K562 (cell line): Measurements from ENCODE around the gene CDKN1C. TPM values are rescaled to one million over a fixed set of nuclear protein-coding genes. Genes with fewer than 3 reads are reported as not detected.
A peak's percentile ranks its signal among the peaks of the same experiment; 100 is the strongest.

Experiments
- ATAC-seq: fragments of 200-7000 bp; cut with Tn5 transposase; 3 replicates; pipeline ENCODE4 v1.9.1; 2020; ENCODE audit warnings: moderate library complexity
- BruUV-seq: library from RNA; stranded (reverse); fragments of 400-500 nt; replicated peaks from 2 replicates; lab custom pipeline; 2021; lab: Mats Ljungman, UMichigan
- CTCF ChIA-PET: fragments of 300-600 bp; formaldehyde crosslinking; extraction: SDS; loops from one replicate; lab custom pipeline; 2021; ENCODE audit warnings: low intra/inter-chr PET ratio; lab: Yijun Ruan, JAX
- POLR2A ChIA-PET: fragments of 300-600, 350-650 bp; sonication (Branson Sonifier 250); formaldehyde crosslinking; extraction: SDS; loops from one replicate; lab custom pipeline; 2021; ENCODE audit warnings: antibody characterized with exemption, inconsistent platforms; lab: Yijun Ruan, JAX
- DNase-seq, 4 experiments: peaks; one replicate each; pipeline versions ENCODE4 v3.0.0 to v3.0.0-alpha.2; 2011 to 2018; ENCODE audit warnings: low spot score in 3 of 4, mixed read lengths in 3 of 4; ENCODE audit errors: extremely low read depth in 1 of 4
- FAIRE-seq: peaks from 2 replicates; lab custom pipeline; 2011; peaks lifted over from hg19 to GRCh38; lab: Jason Lieb, UNC
- H2AFZ ChIP-seq: 2 replicates; pipeline ENCODE4 v1.6.0; 2011; ENCODE audit warnings: low read depth, low read length, control low read depth, inconsistent platforms
- H3K27ac ChIP-seq: fragments of 200-600 bp; 3 replicates; pipeline ENCODE4 v1.8.0; 2011; ENCODE audit warnings: low read depth, mild to moderate bottlenecking, control low read depth, inconsistent platforms, low read length, moderate library complexity, mixed read lengths; ENCODE audit errors: extremely low read depth
- H3K27me3 ChIP-seq, 2 experiments: fragments of 300-600 bp in 1 of 2; 2 replicates in 1 of 2; 3 replicates in 1 of 2; pipeline versions ENCODE4 v1.6.0 to v1.8.0; 2011; ENCODE audit warnings: inconsistent platforms in 2 of 2, low read length in 2 of 2, mild to moderate bottlenecking in 1 of 2, mixed read lengths in 1 of 2, moderate library complexity in 1 of 2; ENCODE audit not compliant: control insufficient read depth in 2 of 2, insufficient read depth in 2 of 2
- H3K36me3 ChIP-seq: fragments of 300-600 bp; 3 replicates; pipeline ENCODE4 v1.8.0; 2011; ENCODE audit warnings: mild to moderate bottlenecking, low read length, inconsistent platforms; ENCODE audit not compliant: control insufficient read depth, insufficient read depth
- H3K4me1 ChIP-seq, 2 experiments: fragments of 200-600 bp in 1 of 2; replicated peaks in 1 of 2; 2 replicates in 1 of 2; 3 replicates in 1 of 2; pipeline versions ENCODE4 v1.5.1 to v1.8.0; 2011; ENCODE audit warnings: inconsistent platforms in 2 of 2, low read length in 2 of 2, mild to moderate bottlenecking in 1 of 2, mixed read lengths in 1 of 2, moderate library complexity in 1 of 2; ENCODE audit not compliant: control insufficient read depth in 2 of 2, insufficient read depth in 2 of 2
- H3K4me2 ChIP-seq: 2 replicates; pipeline ENCODE4 v1.6.1; 2011; ENCODE audit warnings: low read length, control low read depth, inconsistent platforms, mixed read lengths; ENCODE audit not compliant: insufficient read depth
- H3K4me3 ChIP-seq: fragments of 200-600 bp; sonication (generic), shearing (Covaris generic); 2 replicates; pipeline ENCODE4 v1.5.1; 2016; ENCODE audit warnings: control low read depth, inconsistent platforms
- H3K79me2 ChIP-seq: fragments of 200-600 bp; 3 replicates; pipeline ENCODE4 v1.8.0; 2011; ENCODE audit warnings: low read length, inconsistent platforms; ENCODE audit not compliant: control insufficient read depth, insufficient read depth
- H3K9ac ChIP-seq, 2 experiments: 2 replicates each; pipeline versions ENCODE4 v1.6.0 to v1.6.1; 2011; ENCODE audit warnings: low read depth in 2 of 2, low read length in 2 of 2, control low read depth in 1 of 2, inconsistent platforms in 1 of 2, mild to moderate bottlenecking in 1 of 2, mixed read lengths in 1 of 2; ENCODE audit not compliant: insufficient read depth in 1 of 2
- H3K9me1 ChIP-seq: one replicate; pipeline ENCODE4 v1.6.0; 2011; ENCODE audit warnings: inconsistent platforms, mild to moderate bottlenecking, low read length, moderate library complexity; ENCODE audit not compliant: control insufficient read depth, insufficient read depth
- H3K9me3 ChIP-seq: replicated peaks from 2 replicates; pipeline ENCODE4 v1.5.1; 2011; ENCODE audit warnings: low read depth, low read length, inconsistent platforms; ENCODE audit not compliant: control insufficient read depth, insufficient read depth
- H4K20me1 ChIP-seq: replicated peaks from 2 replicates; pipeline ENCODE4 v1.6.1; 2011; ENCODE audit warnings: low read length, inconsistent platforms, mixed read lengths; ENCODE audit not compliant: control insufficient read depth, insufficient read depth
- BCOR ChIP-seq: fragments of 450-650 bp; IDR thresholded peaks from 2 replicates; pipeline ENCODE4 v1.6.1; 2016
- CBX1 ChIP-seq: sonication (generic); IDR thresholded peaks from 2 replicates; pipeline ENCODE4 v1.6.1; 2016; ENCODE audit warnings: antibody characterized with exemption, low read depth, mild to moderate bottlenecking
- HDAC2 ChIP-seq: fragments of 450-650 bp; IDR thresholded peaks from 2 replicates; pipeline ENCODE4 v1.6.1; 2016; ENCODE audit warnings: mild to moderate bottlenecking
- HDAC6 ChIP-seq: IDR thresholded peaks from 2 replicates; pipeline ENCODE4 v1.6.1; 2012; ENCODE audit warnings: low read depth, mild to moderate bottlenecking, control low read depth, inconsistent platforms, low read length, moderate library complexity
- KDM1A ChIP-seq, 2 experiments: fragments of 450-650 bp; IDR thresholded peaks; 2 replicates each; pipeline ENCODE4 v1.6.1; 2016; ENCODE audit warnings: mild to moderate bottlenecking in 2 of 2
- RBM14 ChIP-seq: fragments of 200-400 bp; formaldehyde crosslinking; IDR thresholded peaks from 2 replicates; pipeline ENCODE4 v1.6.1; 2018; ENCODE audit warnings: low read depth, mild to moderate bottlenecking, low read length, moderate library complexity, borderline replicate concordance; ENCODE audit not compliant: insufficient read depth
- RCOR1 ChIP-seq, 2 experiments: IDR thresholded peaks; 2 replicates each; pipeline ENCODE4 v1.6.1; 2012; ENCODE audit warnings: low read depth in 2 of 2, low read length in 2 of 2, borderline replicate concordance in 1 of 2, improper control_type of control experiment in 1 of 2
- SMARCA5 ChIP-seq: fragments of 450-650 bp; IDR thresholded peaks from 2 replicates; pipeline ENCODE4 v1.6.1; 2016
- TEAD4 ChIP-seq, 2 experiments: sonication (generic) in 1 of 2; formaldehyde crosslinking in 1 of 2; IDR thresholded peaks; 2 replicates each; pipeline versions ENCODE4 v1.6.1 to v1.8.0; 2012 to 2022; ENCODE audit warnings: borderline replicate concordance in 1 of 2, inconsistent platforms in 1 of 2, low read length in 1 of 2, mild to moderate bottlenecking in 1 of 2, missing genetic modification reagents in 1 of 2
- ZFX ChIP-seq: sonication (generic); formaldehyde crosslinking; IDR thresholded peaks from 2 replicates; pipeline ENCODE4 v1.8.0; 2022; ENCODE audit warnings: mild to moderate bottlenecking, missing genetic modification reagents, moderate library complexity
- WGBS: fragments of 100-300 bp; shearing (Covaris generic); methylation state at CpG from one replicate; pipeline ENCODE4 v1.1.6; 2016; ENCODE audit warnings: low coverage, mixed read lengths; ENCODE audit not compliant: insufficient coverage; ENCODE audit errors: missing lambda C conversion rate; 5-methylcytosine and 5-hydroxymethylcytosine counted together
- in situ Hi-C: fragments of 300-500 bp; cut with MboI; formaldehyde crosslinking; loops from 4 replicates; pipeline ENCODE4 v1.15.0; 2018; ENCODE audit warnings: inconsistent platforms, mixed read lengths
- intact Hi-C: fragments of 100-400 bp; cut with micrococcal nuclease; formaldehyde crosslinking; loops from 2 replicates; pipeline ENCODE4 v1.14.2; 2022
- polyA plus RNA-seq, 8 experiments: library from polyadenylated mRNA; depleted of rRNA in 4 of 8; stranded (reverse) in 5 of 8; unstranded in 3 of 8; fragments of >200 nt; fragmentation: Nextera tagmentation in 2 of 8; fragmentation: Illumina TruSeq in 1 of 8; extraction: Ambion mirVana in 2 of 8; extraction: Trizol in 1 of 8; gene quantifications; 2 replicates each; pipeline versions ENCODE4 v1.2.1 to v1.2.3, GENCODE V29; 2011 to 2014; ENCODE audit warnings: inconsistent platforms in 1 of 8, missing spikeins in 1 of 8
- total RNA-seq, 7 experiments: library from RNA; depleted of rRNA in 6 of 7; stranded (reverse); fragments of >200 nt in 6 of 7; fragmentation: Illumina TruSeq in 2 of 7; extraction: Trizol in 2 of 7; gene quantifications; 2 replicates each; pipeline versions ENCODE4 v1.2.1 to v1.2.3, GENCODE V29; 2011 to 2021; ENCODE audit warnings: low replicate concordance in 1 of 7
- TF ChIP-seq, protein P1 (sequence below): sonication (generic); formaldehyde crosslinking; IDR thresholded peaks from 2 replicates; pipeline ENCODE4 v1.8.0; 2022; ENCODE audit warnings: missing genetic modification reagents, mild to moderate bottlenecking, moderate library complexity, borderline replicate concordance

Gene CDKN1C
- total and polyA plus RNA-seq, 9 of the 15 experiments (the other 6 are each of a cell fraction or from before 2014, with no cell fraction given), result 2.8 to 21.1 (median 9.3) TPM

DNA sequence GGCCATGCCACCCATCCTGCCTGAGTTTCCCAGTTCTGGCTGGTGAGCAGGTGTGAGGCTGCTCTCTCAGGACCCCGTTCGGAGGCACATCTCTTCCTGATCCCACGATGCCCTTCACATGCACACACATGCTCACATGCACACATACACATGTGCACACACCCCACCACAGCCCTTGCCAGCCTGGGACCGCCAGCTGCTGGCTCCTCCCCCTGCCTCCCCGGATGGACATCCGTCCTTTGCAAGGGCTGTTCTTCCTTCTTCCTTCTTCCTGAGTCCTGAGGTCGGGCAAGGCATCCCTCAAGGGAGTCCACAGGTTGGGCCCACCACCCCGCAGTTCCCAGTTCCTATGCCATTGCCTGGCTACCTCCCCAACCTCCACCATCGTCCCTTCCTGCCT is 10.5 kb upstream of the CDKN1C start:
- Histone ChIP-seq H3K4me1 (peaks cover 31 to 60% of the 10 kb centered on the region in 2 experiments), H3K9me1 (no peaks in the 10 kb centered on the region), H3K9ac (peak overlapping the region in 1 of 2 experiments; percentile 81; a peak in 1 of 4 replicates), H3K36me3 (no peaks in the 10 kb centered on the region), H3K27ac (no peak overlapping the region), H3K4me3 (no peak overlapping the region), H3K4me2 (no peak overlapping the region), H3K79me2 (no peaks in the 10 kb centered on the region), H2AFZ (no peak overlapping the region; the same call in 1 of the 2 replicates), H4K20me1 (no peaks in the 10 kb centered on the region), H3K9me3 (no peaks in the 10 kb centered on the region), H3K27me3 (no peaks in the 10 kb centered on the region)
- BruUV-seq, result no TSS peak
- ATAC-seq, result no peak
- intact Hi-C loops, result loop anchor here (10.0 kb wide), 3 partner anchors 199 to 591 kb away; partner anchors contain the start of genes C11orf21 and TSPAN32
- ChIA-PET CTCF (no interaction called here), POLR2A (interaction anchor here (1.1 kb wide), 1 partner anchor 33 kb away, joined by 4 read pairs; the partner anchor contains the start of gene PHLDA2)
- WGBS, result 53% methylated on average over 7 of the region's 9 CpGs
- in situ Hi-C loops, result loop anchor here (5.0 kb wide), 1 partner anchor 469 kb away; no protein-coding TSS in a partner anchor
- FAIRE-seq, result no peak
- TF ChIP-seq TEAD4 (IDR thresholded peaks at IDR 0.05; ENCODE audit: low read length), result no peak
- TF ChIP-seq TEAD4 (CRISPR knock-in tag; IDR thresholded peaks at IDR 0.05; ENCODE audit: borderline replicate concordance), result no peak
- TF ChIP-seq ZFX (CRISPR knock-in tag), result 0 out of 2 replicates have a peak, but pooled peaks have one; percentile 6
- DNase-seq, result no peak

DNA sequence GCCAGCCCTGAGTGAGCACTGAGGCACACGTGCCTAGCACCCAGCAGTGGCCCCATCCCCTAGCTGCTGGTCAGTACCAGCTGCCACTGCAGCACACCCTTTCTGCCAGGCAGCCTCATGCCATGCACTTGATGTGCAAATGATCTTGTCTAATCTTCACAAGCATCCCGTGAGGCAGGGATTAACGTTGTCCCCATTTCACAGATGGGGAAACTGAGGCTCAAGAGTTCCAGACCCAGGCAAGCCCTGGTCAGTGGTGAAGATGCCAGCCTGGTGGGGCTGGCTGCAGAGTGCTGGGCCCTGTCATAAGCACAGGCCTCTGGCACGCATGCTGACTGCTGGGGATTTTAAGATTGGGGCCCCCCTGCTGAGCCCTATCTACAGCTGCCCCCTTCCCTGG is 8.4 kb upstream of the CDKN1C start:
- Histone ChIP-seq H3K79me2 (no peaks in the 10 kb centered on the region), H3K27me3 (no peaks in the 10 kb centered on the region), H3K4me1 (peaks cover 38 to 68% of the 10 kb centered on the region in 2 experiments), H3K36me3 (no peaks in the 10 kb centered on the region), H3K4me2 (no peak overlapping the region), H2AFZ (no peak overlapping the region), H3K4me3 (no peak overlapping the region), H3K9ac (no peak overlapping the region), H3K9me1 (no peaks in the 10 kb centered on the region), H4K20me1 (no peaks in the 10 kb centered on the region), H3K9me3 (no peaks in the 10 kb centered on the region), H3K27ac (no peak overlapping the region)
- DNase-seq (no peak), ATAC-seq (no peak), FAIRE-seq (no peak)
- no peak for TF ChIP-seq RBM14
- no peak for TF ChIP-seq HDAC6
- peak; percentile 80 for TF ChIP-seq CBX1
- TF ChIP-seq BCOR, result peak; percentile 93
- TF ChIP-seq RCOR1 (IDR thresholded peaks at IDR 0.05; ENCODE audit: borderline replicate concordance in 1 of 2, low read depth in 2 of 2, low read length in 2 of 2), result peak in 1 of 2 experiments; percentile 73; a peak in 2 of 4 replicates
- peak; percentile 61; the same call in 1 of the 2 replicates for TF ChIP-seq HDAC2
- TF ChIP-seq, protein P1, sequence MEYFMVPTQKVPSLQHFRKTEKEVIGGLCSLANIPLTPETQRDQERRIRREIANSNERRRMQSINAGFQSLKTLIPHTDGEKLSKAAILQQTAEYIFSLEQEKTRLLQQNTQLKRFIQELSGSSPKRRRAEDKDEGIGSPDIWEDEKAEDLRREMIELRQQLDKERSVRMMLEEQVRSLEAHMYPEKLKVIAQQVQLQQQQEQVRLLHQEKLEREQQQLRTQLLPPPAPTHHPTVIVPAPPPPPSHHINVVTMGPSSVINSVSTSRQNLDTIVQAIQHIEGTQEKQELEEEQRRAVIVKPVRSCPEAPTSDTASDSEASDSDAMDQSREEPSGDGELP (CRISPR knock-in tag), result no peak
- peak; percentile 12; the same call in 1 of the 2 replicates for TF ChIP-seq SMARCA5
- peak in 1 of 2 experiments; percentile 74; a peak in 2 of 4 replicates for TF ChIP-seq KDM1A (IDR thresholded peaks at IDR 0.05)
- in situ Hi-C loops (no loop called here), intact Hi-C loops (loop anchor here (10.0 kb wide), 3 partner anchors 201 to 589 kb away; partner anchors contain the start of genes C11orf21 and TSPAN32)
- ChIA-PET CTCF (interaction anchor here (10.6 kb wide), 1 partner anchor 360 kb away, joined by 228 read pairs; no protein-coding TSS in a partner anchor), POLR2A (no interaction called here)
- WGBS, result 59% methylated on average over 4 of the region's 4 CpGs
- no TSS peak for BruUV-seq
